K562 (cell line): Measurements from ENCODE around the gene MICAL2. TPM values are rescaled to one million over a fixed set of nuclear protein-coding genes. Genes with fewer than 3 reads are reported as not detected.

Source experiments
- ATAC-seq: fragments of 200-7000 bp; cut with Tn5 transposase; 3 replicates; pipeline ENCODE4 v1.9.1; 2020; ENCODE audit warnings: moderate library complexity
- BruUV-seq: library from RNA; stranded (reverse); fragments of 400-500 nt; replicated peaks from 2 replicates; lab custom pipeline; 2021; lab: Mats Ljungman, UMichigan
- CTCF ChIA-PET: fragments of 300-600 bp; formaldehyde crosslinking; extraction: SDS; loops from one replicate; lab custom pipeline; 2021; ENCODE audit warnings: low intra/inter-chr PET ratio; lab: Yijun Ruan, JAX
- POLR2A ChIA-PET: fragments of 300-600, 350-650 bp; sonication (Branson Sonifier 250); formaldehyde crosslinking; extraction: SDS; loops from one replicate; lab custom pipeline; 2021; ENCODE audit warnings: antibody characterized with exemption, inconsistent platforms; lab: Yijun Ruan, JAX
- DNase-seq, 4 experiments: peaks; one replicate each; pipeline versions ENCODE4 v3.0.0 to v3.0.0-alpha.2; 2011 to 2018; ENCODE audit warnings: low spot score in 3 of 4, mixed read lengths in 3 of 4; ENCODE audit errors: extremely low read depth in 1 of 4
- FAIRE-seq: peaks from 2 replicates; lab custom pipeline; 2011; peaks lifted over from hg19 to GRCh38; lab: Jason Lieb, UNC
- H2AFZ ChIP-seq: 2 replicates; pipeline ENCODE4 v1.6.0; 2011; ENCODE audit warnings: low read depth, low read length, control low read depth, inconsistent platforms
- H3K27ac ChIP-seq: fragments of 200-600 bp; 3 replicates; pipeline ENCODE4 v1.8.0; 2011; ENCODE audit warnings: low read depth, mild to moderate bottlenecking, control low read depth, inconsistent platforms, low read length, moderate library complexity, mixed read lengths; ENCODE audit errors: extremely low read depth
- H3K27me3 ChIP-seq, 2 experiments: fragments of 300-600 bp in 1 of 2; 2 replicates in 1 of 2; 3 replicates in 1 of 2; pipeline versions ENCODE4 v1.6.0 to v1.8.0; 2011; ENCODE audit warnings: inconsistent platforms in 2 of 2, low read length in 2 of 2, mild to moderate bottlenecking in 1 of 2, mixed read lengths in 1 of 2, moderate library complexity in 1 of 2; ENCODE audit not compliant: control insufficient read depth in 2 of 2, insufficient read depth in 2 of 2
- H3K36me3 ChIP-seq: fragments of 300-600 bp; 3 replicates; pipeline ENCODE4 v1.8.0; 2011; ENCODE audit warnings: mild to moderate bottlenecking, low read length, inconsistent platforms; ENCODE audit not compliant: control insufficient read depth, insufficient read depth
- H3K4me1 ChIP-seq, 2 experiments: fragments of 200-600 bp in 1 of 2; replicated peaks in 1 of 2; 2 replicates in 1 of 2; 3 replicates in 1 of 2; pipeline versions ENCODE4 v1.5.1 to v1.8.0; 2011; ENCODE audit warnings: inconsistent platforms in 2 of 2, low read length in 2 of 2, mild to moderate bottlenecking in 1 of 2, mixed read lengths in 1 of 2, moderate library complexity in 1 of 2; ENCODE audit not compliant: control insufficient read depth in 2 of 2, insufficient read depth in 2 of 2
- H3K4me2 ChIP-seq: 2 replicates; pipeline ENCODE4 v1.6.1; 2011; ENCODE audit warnings: low read length, control low read depth, inconsistent platforms, mixed read lengths; ENCODE audit not compliant: insufficient read depth
- H3K4me3 ChIP-seq: fragments of 200-600 bp; sonication (generic), shearing (Covaris generic); 2 replicates; pipeline ENCODE4 v1.5.1; 2016; ENCODE audit warnings: control low read depth, inconsistent platforms
- H3K79me2 ChIP-seq: fragments of 200-600 bp; 3 replicates; pipeline ENCODE4 v1.8.0; 2011; ENCODE audit warnings: low read length, inconsistent platforms; ENCODE audit not compliant: control insufficient read depth, insufficient read depth
- H3K9ac ChIP-seq, 2 experiments: 2 replicates each; pipeline versions ENCODE4 v1.6.0 to v1.6.1; 2011; ENCODE audit warnings: low read depth in 2 of 2, low read length in 2 of 2, control low read depth in 1 of 2, inconsistent platforms in 1 of 2, mild to moderate bottlenecking in 1 of 2, mixed read lengths in 1 of 2; ENCODE audit not compliant: insufficient read depth in 1 of 2
- H3K9me1 ChIP-seq: one replicate; pipeline ENCODE4 v1.6.0; 2011; ENCODE audit warnings: inconsistent platforms, mild to moderate bottlenecking, low read length, moderate library complexity; ENCODE audit not compliant: control insufficient read depth, insufficient read depth
- H3K9me3 ChIP-seq: replicated peaks from 2 replicates; pipeline ENCODE4 v1.5.1; 2011; ENCODE audit warnings: low read depth, low read length, inconsistent platforms; ENCODE audit not compliant: control insufficient read depth, insufficient read depth
- H4K20me1 ChIP-seq: replicated peaks from 2 replicates; pipeline ENCODE4 v1.6.1; 2011; ENCODE audit warnings: low read length, inconsistent platforms, mixed read lengths; ENCODE audit not compliant: control insufficient read depth, insufficient read depth
- CTBP1 ChIP-seq: fragments of 450-650 bp; IDR thresholded peaks from 2 replicates; pipeline ENCODE4 v1.6.1; 2016; ENCODE audit warnings: borderline replicate concordance
- EGR1 ChIP-seq: fragments of 450-650 bp; conservative IDR thresholded peaks from 2 replicates; pipeline ENCODE4 v1.6.1; 2017; ENCODE audit warnings: mild to moderate bottlenecking
- FOXA1 ChIP-seq: fragments of 450-650 bp; IDR thresholded peaks from 2 replicates; pipeline ENCODE4 v1.6.1; 2016; ENCODE audit warnings: mild to moderate bottlenecking, borderline replicate concordance
- HNRNPUL1 ChIP-seq: fragments of 200-400 bp; formaldehyde crosslinking; IDR thresholded peaks from 2 replicates; pipeline ENCODE4 v1.6.1; 2017; ENCODE audit warnings: low read length
- JUN ChIP-seq, 2 experiments: sonication (generic) in 1 of 2; formaldehyde crosslinking in 1 of 2; IDR thresholded peaks; 2 replicates each; pipeline versions ENCODE4 v1.6.1 to v1.8.0; 2012 to 2022; ENCODE audit warnings: borderline replicate concordance in 2 of 2, mild to moderate bottlenecking in 2 of 2, improper control_type of control experiment in 1 of 2, low read depth in 1 of 2, low read length in 1 of 2, missing genetic modification reagents in 1 of 2
- NFIX ChIP-seq: fragments of 250-450 bp; sonication (Bioruptor Pico); IDR thresholded peaks from 2 replicates; pipeline ENCODE4 v1.4.0; 2020; ENCODE audit warnings: low read depth, mild to moderate bottlenecking, moderate library complexity
- PCBP2 ChIP-seq: fragments of 200-400 bp; formaldehyde crosslinking; IDR thresholded peaks from 2 replicates; pipeline ENCODE4 v1.6.1; 2018; ENCODE audit warnings: low read length, low read depth, mild to moderate bottlenecking, moderate library complexity; ENCODE audit not compliant: poor library complexity, severe bottlenecking
- PTTG1 ChIP-seq: fragments of 450-650 bp; IDR thresholded peaks from 2 replicates; pipeline ENCODE4 v1.6.1; 2016; ENCODE audit warnings: low read depth, mild to moderate bottlenecking, missing genetic modification characterization, missing compliant biosample characterization
- RFX5 ChIP-seq: IDR thresholded peaks from 2 replicates; pipeline ENCODE4 v1.6.1; 2011; ENCODE audit warnings: low read depth, mild to moderate bottlenecking, improper control_type of control experiment, low read length
- SMAD1 ChIP-seq: fragments of 150-350 bp; IDR thresholded peaks from 2 replicates; pipeline ENCODE4 v1.6.1; 2014; ENCODE audit warnings: low read length, low read depth; ENCODE audit not compliant: partially characterized antibody
- SMAD4 ChIP-seq: fragments of 250-450 bp; sonication (Bioruptor Pico); conservative IDR thresholded peaks from 2 replicates; pipeline ENCODE4 v1.8.0; 2021; ENCODE audit warnings: inconsistent platforms, mild to moderate bottlenecking, moderate library complexity
- TBP ChIP-seq: optimal IDR thresholded peaks from 2 replicates; pipeline ENCODE3; 2011; ENCODE audit warnings: low read depth, low read length, improper control_type of control experiment
- ZNF143 ChIP-seq: sonication (generic); formaldehyde crosslinking; IDR thresholded peaks from 2 replicates; pipeline ENCODE4 v1.9.0; 2022; ENCODE audit warnings: mild to moderate bottlenecking, missing genetic modification reagents
- ZNF197 ChIP-seq: fragments of 200-800 bp; sonication (Bioruptor generic); IDR thresholded peaks from 2 replicates; pipeline ENCODE4 v1.6.1; 2016; ENCODE audit warnings: low read depth, missing genetic modification characterization, missing compliant biosample characterization
- ZNF263 ChIP-seq: sonication (generic); formaldehyde crosslinking; IDR thresholded peaks from 2 replicates; pipeline ENCODE4 v1.8.0; 2022; ENCODE audit warnings: mild to moderate bottlenecking, missing genetic modification reagents, borderline replicate concordance
- ZNF431 ChIP-seq: sonication (generic); formaldehyde crosslinking; IDR thresholded peaks from 2 replicates; pipeline ENCODE4 v1.8.0; 2022; ENCODE audit warnings: mild to moderate bottlenecking, missing genetic modification reagents
- ZSCAN32 ChIP-seq: fragments of 450-650 bp; formaldehyde crosslinking; IDR thresholded peaks from 2 replicates; pipeline ENCODE4 v1.4.0; 2020; ENCODE audit warnings: mild to moderate bottlenecking, moderate library complexity
- WGBS: fragments of 100-300 bp; shearing (Covaris generic); methylation state at CpG from one replicate; pipeline ENCODE4 v1.1.6; 2016; ENCODE audit warnings: low coverage, mixed read lengths; ENCODE audit not compliant: insufficient coverage; ENCODE audit errors: missing lambda C conversion rate; 5-methylcytosine and 5-hydroxymethylcytosine counted together
- in situ Hi-C: fragments of 300-500 bp; cut with MboI; formaldehyde crosslinking; loops from 4 replicates; pipeline ENCODE4 v1.15.0; 2018; ENCODE audit warnings: inconsistent platforms, mixed read lengths
- intact Hi-C: fragments of 100-400 bp; cut with micrococcal nuclease; formaldehyde crosslinking; loops from 2 replicates; pipeline ENCODE4 v1.14.2; 2022
- polyA plus RNA-seq, 8 experiments: library from polyadenylated mRNA; depleted of rRNA in 4 of 8; stranded (reverse) in 5 of 8; unstranded in 3 of 8; fragments of >200 nt; fragmentation: Nextera tagmentation in 2 of 8; fragmentation: Illumina TruSeq in 1 of 8; extraction: Ambion mirVana in 2 of 8; extraction: Trizol in 1 of 8; gene quantifications; 2 replicates each; pipeline versions ENCODE4 v1.2.1 to v1.2.3, GENCODE V29; 2011 to 2014; ENCODE audit warnings: inconsistent platforms in 1 of 8, missing spikeins in 1 of 8
- total RNA-seq, 7 experiments: library from RNA; depleted of rRNA in 6 of 7; stranded (reverse); fragments of >200 nt in 6 of 7; fragmentation: Illumina TruSeq in 2 of 7; extraction: Trizol in 2 of 7; gene quantifications; 2 replicates each; pipeline versions ENCODE4 v1.2.1 to v1.2.3, GENCODE V29; 2011 to 2021; ENCODE audit warnings: low replicate concordance in 1 of 7
- TF ChIP-seq, protein P1 (sequence below): fragments of 250-450 bp; sonication (Bioruptor Pico); IDR thresholded peaks from 2 replicates; pipeline ENCODE4 v1.5.0; 2022; ENCODE audit warnings: mild to moderate bottlenecking

Gene MICAL2
- total and polyA plus RNA-seq, 9 of the 15 experiments (the other 6 are each of a cell fraction or from before 2014, with no cell fraction given): 4.7 to 64.2 (median 33.6) TPM

DNA sequence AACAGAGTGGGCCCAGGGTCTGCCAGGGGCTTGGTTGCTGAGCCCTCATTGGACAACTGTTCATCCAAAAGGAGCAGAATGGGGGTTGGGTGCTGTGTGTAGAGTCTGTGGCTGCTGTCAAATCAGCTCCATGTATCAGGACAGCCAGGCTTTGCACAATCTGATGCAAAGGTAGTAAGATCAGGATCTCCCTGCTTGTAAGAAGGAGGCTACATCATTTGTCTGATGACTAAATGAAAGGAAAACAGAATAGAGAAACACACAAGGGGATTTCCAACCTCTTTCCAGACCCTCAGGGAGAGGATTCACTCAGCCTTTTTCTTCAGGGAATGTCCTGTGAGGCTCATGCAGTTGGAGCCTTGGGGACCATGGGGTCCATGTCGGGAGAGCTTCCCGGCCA lies 7.2 kb downstream of the MICAL2 start:
- peaks cover 62% of the 10 kb centered on the region for H3K79me2 ChIP-seq
- ATAC-seq (no peak), DNase-seq (no peak), FAIRE-seq (no peak)
- H3K9me1 ChIP-seq: peaks cover 3% of the 10 kb centered on the region
- H3K9me3 ChIP-seq: no peaks in the 10 kb centered on the region
- TF ChIP-seq SMAD4 (CRISPR knock-in tag): no peak
- TF ChIP-seq ZNF143 (CRISPR knock-in tag): no peak
- TF ChIP-seq JUN (IDR thresholded peaks at IDR 0.05; ENCODE audit: borderline replicate concordance, low read depth, low read length): no peak
- TF ChIP-seq JUN (CRISPR knock-in tag; IDR thresholded peaks at IDR 0.05; ENCODE audit: borderline replicate concordance): no peak
- no peak for TF ChIP-seq ZNF431 (CRISPR knock-in tag)
- TF ChIP-seq NFIX: no peak
- TF ChIP-seq ZSCAN32 (CRISPR knock-in tag): no peak
- no peak for TF ChIP-seq ZNF263 (CRISPR knock-in tag)
- TF ChIP-seq RFX5: no peak
- no peak for TF ChIP-seq FOXA1
- no peak for TF ChIP-seq HNRNPUL1
- TF ChIP-seq TBP: no peak
- no peak for TF ChIP-seq PTTG1 (tag)
- peak; percentile 23; the same call in 1 of the 2 replicates for TF ChIP-seq CTBP1
- TF ChIP-seq SMAD1: no peak
- TF ChIP-seq ZNF197 (CRISPR knock-in tag): 0 out of 2 replicates have a peak, but pooled peaks have one; percentile 38
- TF ChIP-seq EGR1: no peak
- TF ChIP-seq PCBP2: no peak
- TF ChIP-seq, protein P1, sequence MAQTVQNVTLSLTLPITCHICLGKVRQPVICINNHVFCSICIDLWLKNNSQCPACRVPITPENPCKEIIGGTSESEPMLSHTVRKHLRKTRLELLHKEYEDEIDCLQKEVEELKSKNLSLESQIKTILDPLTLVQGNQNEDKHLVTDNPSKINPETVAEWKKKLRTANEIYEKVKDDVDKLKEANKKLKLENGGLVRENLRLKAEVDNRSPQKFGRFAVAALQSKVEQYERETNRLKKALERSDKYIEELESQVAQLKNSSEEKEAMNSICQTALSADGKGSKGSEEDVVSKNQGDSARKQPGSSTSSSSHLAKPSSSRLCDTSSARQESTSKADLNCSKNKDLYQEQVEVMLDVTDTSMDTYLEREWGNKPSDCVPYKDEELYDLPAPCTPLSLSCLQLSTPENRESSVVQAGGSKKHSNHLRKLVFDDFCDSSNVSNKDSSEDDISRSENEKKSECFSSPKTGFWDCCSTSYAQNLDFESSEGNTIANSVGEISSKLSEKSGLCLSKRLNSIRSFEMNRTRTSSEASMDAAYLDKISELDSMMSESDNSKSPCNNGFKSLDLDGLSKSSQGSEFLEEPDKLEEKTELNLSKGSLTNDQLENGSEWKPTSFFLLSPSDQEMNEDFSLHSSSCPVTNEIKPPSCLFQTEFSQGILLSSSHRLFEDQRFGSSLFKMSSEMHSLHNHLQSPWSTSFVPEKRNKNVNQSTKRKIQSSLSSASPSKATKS (CRISPR knock-in tag): no peak
- H3K27ac ChIP-seq: peak overlapping the region; percentile 52; the same call in 1 of the 3 replicates
- in situ Hi-C loops (no loop called here), intact Hi-C loops (loop anchor here (5.0 kb wide), 1 partner anchor 35 kb away; no protein-coding TSS in a partner anchor)
- H3K27me3 ChIP-seq: no peaks in the 10 kb centered on the region
- no peaks in the 10 kb centered on the region for H4K20me1 ChIP-seq
- no peak overlapping the region for H2AFZ ChIP-seq
- POLR2A ChIA-PET: interaction anchor here (1.0 to 2.5 kb wide), 2 partner anchors 8 to 54 kb away, joined by 3 to 20 read pairs; no protein-coding TSS in a partner anchor
- no peak overlapping the region for H3K4me3 ChIP-seq
- H3K4me2 ChIP-seq: peak overlapping the region; percentile 68
- peak overlapping the region; percentile 18 to 73; a peak in 2 of 4 replicates for H3K9ac ChIP-seq
- CTCF ChIA-PET: no interaction called here
- 54% methylated on average over 2 of the region's 2 CpGs for WGBS
- no TSS peak for BruUV-seq
- peaks cover 17% of the 10 kb centered on the region for H3K36me3 ChIP-seq
- H3K4me1 ChIP-seq: peaks cover 72 to 80% of the 10 kb centered on the region in 2 experiments
